Effector CD4-positive, alpha-beta T cell (primary cell): ENCODE results near the gene KIF15.

ENCODE experiments used
- DNase-seq: peaks from one replicate; pipeline ENCODE4 v3.0.0-alpha.2; 2020

KIF15 gene

DNA sequence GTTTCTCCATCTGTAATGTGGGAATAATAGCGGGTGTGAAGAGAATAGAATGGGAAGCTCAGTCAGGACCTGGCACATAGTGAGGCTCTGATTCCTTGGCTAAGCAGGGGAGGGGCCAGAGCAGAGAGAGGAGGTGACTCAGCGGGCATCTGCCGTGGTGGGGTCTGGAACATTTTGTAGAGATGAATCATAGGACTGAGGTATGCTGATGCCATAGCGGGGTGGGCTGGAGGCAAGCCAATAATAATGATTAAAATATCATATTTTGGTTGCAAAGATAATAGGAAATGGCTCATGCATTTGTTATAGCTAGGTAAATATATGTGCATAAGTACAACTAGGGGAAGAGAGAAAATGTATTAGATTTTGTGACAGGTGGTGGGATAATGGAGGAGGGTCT lies 124.0 kb downstream of the KIF15 start:
- no peak for DNase-seq

DNA sequence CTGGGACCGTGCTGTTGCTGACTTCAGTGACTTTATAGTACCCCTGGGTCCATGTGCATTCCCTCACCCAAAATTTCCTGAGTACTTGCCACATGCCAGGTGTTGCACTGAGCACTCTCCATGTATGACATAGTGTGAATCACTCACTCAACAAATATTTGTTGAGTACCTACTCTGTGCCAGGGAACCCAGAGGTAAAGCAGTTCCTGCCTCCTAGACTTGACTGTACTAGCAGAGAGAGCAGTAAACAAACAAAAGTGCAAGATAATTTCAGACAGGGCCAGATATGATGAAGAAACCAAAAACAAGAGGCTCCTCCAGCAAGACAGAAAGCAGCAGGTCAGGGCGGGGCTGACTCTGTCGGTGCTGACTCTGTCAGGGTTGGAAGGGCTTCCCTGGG lies 125.0 kb downstream of the KIF15 start:
- DNase-seq: no peak

DNA sequence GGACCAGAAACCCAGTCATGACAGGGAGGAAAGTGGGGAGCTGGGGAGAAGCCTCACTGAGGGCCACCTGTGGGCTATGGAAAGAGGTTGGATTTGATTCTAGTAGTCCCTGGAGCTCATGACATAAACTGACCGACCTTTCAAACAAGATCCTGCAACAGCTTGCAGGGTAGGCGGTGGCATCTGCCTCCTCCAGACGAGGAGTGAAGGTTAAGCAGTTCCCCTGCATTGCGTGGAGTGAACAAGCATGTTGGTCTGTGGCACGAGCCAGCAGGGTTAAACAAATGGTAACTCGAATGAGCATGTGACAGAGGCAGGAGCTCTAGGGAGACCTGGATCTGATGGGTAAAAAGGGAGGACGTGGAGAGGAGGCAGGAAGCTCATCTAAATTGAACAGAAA lies 125.5 kb downstream of the KIF15 start:
- DNase-seq: no peak

DNA sequence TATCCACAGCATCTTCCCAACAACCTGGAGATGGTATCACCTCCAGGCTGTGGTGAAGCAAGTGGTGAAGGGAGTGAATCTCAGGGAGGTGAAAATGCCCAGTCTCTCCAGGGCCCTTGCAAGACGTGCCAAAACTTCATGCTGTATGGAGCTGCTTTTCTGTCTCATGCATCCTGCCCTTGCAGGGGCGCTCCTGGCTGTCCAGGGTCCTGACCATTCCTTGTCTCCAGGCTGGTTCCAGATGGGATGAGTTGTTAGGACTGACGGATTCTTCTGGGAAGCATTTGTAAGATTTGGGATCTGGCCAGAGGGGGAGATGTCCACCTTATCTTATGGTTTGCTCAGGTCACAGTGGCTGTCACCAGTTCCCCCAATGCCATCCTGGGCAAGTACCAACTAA lies 128.7 kb downstream of the KIF15 start:
- DNase-seq: no peak

DNA sequence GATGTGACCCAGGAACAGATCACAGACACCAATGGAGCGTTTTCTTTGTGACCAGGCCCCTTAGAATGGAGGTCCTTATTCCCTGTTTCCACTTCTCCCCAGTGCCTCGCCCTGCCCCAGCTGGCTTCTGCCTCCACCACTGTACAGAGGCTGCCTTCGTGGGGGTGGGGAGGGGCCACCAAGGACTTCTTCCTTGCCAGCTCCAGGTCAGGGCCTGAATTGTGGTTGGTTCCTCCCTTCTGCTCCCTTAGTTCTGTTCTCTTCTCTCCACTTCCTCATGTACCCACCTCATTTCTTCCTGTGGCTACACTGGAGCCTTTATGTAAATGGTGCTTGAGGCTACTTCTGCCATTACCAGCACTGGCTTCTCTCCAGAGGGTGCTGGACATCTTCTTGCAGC lies 129.3 kb downstream of the KIF15 start:
- DNase-seq: no peak

DNA sequence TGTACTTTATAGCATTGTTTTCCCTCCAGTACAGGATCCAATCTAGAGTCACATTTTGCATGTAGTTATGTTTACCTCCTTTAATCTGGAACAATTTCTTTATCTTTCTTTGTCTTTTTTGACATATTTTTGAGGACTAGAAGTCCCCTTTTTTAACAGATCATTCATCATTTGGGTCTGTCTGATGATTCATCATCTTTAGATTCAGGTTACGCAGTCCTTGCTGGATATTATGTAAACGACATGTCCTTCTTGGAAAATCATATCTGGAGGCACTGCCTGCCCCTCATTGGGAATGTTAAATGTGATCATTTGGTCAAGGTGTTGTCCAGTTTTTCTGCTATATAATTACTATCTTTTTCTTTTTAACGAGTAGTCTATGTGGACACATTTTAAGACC lies 131.1 kb downstream of the KIF15 start:
- no peak for DNase-seq

DNA sequence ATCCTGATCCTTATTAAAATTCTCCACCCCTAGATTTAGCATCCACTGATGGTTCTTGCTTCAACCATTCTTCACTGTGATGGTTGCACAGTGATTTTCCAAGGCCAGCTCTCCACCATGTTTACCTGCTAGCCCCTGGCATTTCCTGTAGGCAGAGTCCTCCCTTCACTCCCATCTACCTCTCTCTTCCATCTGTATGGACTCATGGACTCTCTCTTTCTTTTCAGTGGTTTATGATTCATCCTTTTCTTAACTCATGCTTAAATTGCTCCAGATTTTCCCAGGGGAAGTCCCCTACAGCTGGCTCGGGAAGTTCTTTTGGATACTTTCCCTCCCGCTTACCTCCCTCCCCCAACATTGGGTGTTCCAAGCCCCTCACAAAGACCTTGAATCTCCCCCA lies 131.5 kb downstream of the KIF15 start:
- no peak for DNase-seq

DNA sequence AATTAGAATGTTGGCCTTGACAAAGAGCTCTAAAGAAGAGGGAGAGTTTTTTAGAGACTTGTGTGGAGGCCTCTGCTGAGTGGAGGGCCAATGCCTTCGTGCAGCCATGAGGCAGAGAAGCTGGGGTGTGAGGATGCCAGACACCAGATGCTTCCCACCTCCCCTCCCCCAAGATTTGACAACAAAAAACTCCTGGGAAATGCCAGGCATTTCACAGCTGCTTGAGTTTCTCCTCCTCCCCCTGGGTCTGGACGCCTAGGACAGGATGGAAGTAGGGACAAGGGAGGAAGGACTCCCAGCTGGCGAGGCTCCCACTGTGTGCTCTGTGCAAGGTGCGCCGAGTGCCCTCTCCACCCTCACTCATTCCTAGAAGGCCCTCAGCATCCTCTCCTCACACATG lies 132.9 kb downstream of the KIF15 start:
- DNase-seq: no peak

DNA sequence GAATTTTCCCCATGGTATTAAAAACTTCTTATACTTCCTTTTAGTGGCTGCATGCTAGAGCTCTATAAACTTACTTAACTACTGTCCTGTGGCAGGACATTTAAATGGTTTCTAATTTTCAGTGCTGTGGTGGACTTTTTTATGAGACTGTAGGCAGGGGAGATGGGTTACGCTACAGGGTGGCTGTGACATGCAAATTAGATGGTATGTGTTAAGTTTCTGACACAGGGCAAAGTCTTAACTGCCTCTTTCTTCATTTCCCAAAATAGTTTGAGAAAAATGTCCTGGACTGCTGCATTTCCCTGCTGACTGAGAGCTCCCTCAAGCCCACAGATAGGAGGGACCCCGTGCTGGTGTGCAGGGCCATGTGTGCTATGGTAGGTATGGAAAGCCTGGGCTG lies 134.8 kb downstream of the KIF15 start:
- no peak for DNase-seq

DNA sequence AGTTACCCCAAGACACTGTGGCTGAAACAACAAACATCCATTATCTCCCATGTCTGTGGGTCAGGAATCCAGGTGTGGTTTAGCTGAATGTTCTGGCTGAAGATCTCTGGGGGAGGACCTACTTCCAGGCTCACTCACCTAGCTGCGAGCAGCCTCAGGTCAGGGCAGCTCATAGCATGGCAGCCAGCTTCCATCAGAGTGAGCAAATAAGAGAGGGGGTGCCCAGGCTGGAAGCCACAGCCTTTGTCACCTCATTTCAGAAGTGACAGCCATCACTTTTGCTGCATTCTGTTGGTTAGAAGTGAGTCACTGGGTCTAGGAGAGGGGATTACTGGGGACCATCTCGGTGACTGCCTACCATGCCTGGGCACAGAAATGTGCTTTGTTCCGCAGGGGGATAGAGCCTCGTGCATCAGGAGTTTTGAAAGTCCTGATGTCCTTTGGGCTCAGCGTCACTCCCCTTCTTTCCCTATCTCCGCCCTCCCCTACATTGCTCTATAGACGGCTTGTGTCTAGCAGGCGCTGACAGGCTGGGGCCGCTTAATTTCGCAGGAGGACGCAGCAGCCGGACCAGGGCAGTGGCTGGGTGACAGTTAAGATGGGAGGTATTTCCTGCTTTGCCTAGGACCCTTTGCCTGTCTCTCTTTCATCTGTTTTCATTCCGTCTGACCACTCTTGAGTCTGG lies 138.2 kb downstream of the KIF15 start:
- no peak for DNase-seq

DNA sequence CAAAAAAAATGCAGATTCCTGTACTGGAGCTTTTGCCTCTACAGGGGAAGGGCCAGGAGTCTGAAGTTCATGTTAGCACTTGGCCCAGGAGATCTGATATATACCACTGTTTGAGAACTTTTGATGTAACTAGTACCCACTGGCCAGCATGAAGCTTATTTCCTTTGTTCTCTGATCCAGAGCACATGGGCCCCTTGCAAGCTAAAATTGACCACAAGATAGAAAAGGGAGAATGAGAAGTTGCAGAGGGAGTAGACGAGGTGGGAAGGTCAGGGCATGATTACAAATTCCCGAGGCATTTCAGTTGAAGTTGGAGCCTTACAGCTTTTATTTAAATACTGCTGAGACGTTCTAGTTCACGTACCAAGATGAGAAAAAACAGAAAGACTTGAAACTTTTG lies 141.0 kb downstream of the KIF15 start:
- no peak for DNase-seq
